Activated T-cell treated with anti-CD3 and anti-CD28 coated beads for 48 hours (primary cell): ENCODE data around the gene NTN4.
A peak's percentile ranks its signal among the peaks of the same experiment; 100 is the strongest.
"Not testable (repeated sequence)": the region's sequence is repeated elsewhere in the genome, so short reads cannot be mapped to it uniquely, and the experiment has no call there.

Experiments
- DNase-seq: peaks from one replicate; pipeline ENCODE4 v3.0.0-alpha.2; 2020; ENCODE audit warnings: low read depth

The NTN4 gene

DNA sequence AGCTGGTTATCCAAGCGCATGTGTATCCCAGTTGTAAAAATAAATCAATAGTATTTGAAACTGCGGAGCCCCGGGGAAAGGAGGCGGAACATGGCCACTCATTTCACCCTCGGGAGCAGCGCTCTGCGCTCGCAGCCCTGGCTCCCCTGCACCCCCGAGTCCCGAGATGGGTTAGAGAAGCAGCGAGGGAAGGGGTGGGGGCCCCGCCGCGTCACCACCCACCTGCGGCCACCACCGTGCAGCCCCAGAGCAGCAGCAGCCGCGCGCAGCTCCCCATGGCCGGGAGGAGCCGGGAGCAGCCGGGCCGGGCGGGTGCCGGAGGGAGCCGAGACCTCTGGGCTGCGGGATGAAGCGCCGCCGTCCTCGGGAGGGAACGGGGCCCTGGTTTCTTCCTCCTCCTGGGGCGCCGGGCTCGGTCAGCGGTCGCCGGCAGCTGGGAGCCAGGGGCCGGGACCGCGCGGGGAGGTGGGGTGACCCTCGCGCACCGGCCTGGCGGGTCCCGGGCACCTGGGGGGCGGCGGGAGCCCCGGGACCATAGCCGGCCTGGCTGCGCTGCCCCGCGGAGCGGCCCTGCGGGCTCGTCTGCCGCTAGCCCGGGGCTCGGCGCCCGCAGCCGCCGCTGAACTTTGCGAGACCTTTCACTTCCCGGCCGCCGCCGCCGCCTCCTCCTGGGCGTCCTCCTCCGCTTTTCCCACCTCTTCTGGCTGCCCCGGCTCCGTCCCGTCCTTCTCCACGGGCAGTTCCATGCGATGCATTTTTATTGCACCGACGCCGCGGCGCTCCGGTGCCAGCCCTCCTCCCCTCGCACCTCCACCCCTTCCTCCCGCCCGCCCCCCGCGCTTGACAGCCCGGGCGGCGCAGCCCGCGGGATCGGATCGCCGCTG lies at the start of gene NTN4:
Gene NTN4, minus strand, starts transcription at position 732 of the 884 bp plus-strand sequence. Its CDS starts 455 bp downstream, at position 277.
- peak; percentile 15 for DNase-seq

DNA sequence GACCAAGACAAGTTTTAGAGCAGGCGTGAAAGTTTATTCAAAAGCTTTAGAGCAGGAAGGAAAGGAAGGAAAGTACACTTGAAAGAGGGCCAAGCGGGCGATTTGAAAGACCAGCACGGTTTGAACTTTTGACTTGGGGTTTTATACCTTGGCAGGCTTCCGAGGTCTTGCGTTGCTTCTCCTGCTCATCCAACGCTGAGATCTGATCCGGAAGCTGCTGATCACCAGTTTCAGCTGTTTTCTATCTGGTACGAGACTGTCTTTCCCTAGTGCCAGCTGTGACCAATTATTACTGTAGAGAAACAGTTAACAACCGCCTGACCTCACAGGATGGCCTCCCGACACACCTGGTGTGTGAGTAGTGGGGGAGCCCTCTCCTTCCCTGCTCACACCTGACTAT lies 47.6 kb upstream of the NTN4 start:
- DNase-seq = no peak

GRCh38 chr12:95837240-95838038 lies 46.9 kb upstream of the NTN4 start:
- DNase-seq = no peak

- DNase-seq = no peak
Measured at GRCh38 chr12:95836630-95837239, 46.2 kb upstream of the NTN4 start.

DNA sequence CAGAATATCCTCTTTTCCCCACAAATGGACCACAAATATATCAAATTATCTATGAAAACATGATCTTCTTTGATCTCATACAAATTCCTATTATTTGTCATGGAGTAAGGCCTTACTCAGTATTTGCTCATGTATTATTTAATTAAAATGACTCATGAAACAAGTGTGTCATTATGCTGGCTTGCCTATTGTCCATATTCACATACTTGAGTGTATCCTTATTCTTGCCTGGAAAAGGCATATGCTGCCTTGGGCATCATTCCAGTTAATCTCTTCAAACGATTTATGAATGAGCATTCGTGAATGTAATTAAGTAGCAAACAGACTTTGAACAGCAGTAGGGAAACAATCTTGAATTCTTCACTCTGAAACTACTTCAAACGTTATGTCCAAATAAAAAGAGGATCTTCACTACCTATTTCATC lies 45.6 kb upstream of the NTN4 start:
- no peak for DNase-seq

DNA sequence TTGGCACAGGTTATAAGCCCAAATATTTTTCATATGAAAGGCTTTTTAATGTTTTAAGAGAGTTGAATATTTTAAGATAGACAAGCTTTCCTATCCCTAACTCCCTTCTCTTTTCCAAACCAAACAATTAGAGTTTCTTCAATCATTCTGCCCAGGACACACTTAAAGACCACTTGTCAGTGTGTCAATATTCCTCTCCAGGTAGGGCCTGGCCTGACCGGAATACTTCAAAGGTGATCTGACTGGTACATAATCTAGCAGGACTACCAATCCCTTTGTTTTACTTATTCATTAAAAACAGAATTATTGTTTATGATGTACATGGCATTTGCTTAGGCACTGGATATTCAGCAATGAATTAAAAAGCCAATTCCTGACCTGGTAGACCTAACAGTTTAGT lies 44.0 kb upstream of the NTN4 start:
- DNase-seq = no peak

DNA sequence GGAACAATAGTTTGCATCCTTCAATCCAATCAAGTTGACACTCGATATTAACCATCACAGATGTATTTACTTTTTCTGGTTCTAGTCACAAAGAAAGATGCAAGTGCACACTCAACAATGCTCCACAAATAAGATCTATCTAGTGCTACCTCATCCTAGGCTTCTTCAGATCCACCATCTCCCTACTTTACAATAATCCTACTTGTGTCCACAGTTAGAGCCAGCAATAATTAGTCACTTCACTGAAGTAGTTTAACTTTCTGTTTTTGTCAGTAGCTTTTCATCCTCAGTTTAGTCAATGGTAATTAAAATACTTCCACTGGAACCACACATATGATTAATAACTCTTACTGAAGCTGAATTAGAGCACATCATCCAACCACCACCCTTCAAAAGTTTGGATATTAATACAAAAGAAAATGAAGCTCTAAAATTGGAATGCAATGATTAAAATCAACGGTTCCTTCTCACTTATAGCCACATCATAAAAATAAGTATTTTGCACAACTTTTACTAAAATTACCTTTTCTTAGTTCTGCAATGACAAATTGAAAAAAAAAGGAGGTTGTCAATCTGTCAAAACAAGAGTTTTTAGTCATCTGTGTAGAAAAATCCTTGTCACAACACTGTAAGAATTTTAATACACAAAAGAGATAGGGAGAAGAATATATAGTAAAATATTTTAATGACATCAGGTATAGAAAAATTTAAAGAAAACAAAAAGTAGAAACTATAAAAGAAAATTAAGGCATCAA lies 39.9 kb upstream of the NTN4 start:
- DNase-seq = no peak

GRCh38 chr12:95829395-95829794 lies 38.8 kb upstream of the NTN4 start:
- DNase-seq = no peak

DNA sequence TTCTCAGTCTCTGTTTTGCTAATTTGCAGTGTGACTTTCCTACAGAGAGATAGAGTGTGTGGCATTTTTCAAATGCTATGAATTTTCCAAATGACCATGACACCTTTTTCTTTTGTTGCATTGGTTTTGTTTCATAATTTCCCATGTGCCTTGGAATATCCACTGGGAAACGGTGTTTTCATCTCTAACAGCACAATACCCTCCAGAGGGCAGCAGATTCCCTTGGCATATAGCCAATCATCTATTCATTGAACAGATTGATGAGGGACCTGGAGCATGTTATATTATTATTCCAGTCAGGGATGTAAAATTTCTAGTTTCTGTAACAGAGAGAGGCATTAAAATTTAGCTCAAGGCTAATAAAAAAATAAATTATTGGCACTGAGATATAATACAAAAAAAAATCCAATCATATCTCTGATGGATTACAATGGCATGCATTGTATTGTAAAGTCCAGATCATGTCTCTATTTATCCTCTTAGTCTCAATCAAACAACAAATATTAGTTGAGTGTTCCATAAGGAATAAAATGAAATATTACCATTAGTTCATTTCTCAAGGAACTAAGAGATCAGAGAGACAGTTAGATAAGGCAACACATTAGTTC lies 29.6 kb upstream of the NTN4 start:
- no peak for DNase-seq

GRCh38 chr12:95815632-95816212 lies 25.2 kb upstream of the NTN4 start:
- no peak for DNase-seq

DNA sequence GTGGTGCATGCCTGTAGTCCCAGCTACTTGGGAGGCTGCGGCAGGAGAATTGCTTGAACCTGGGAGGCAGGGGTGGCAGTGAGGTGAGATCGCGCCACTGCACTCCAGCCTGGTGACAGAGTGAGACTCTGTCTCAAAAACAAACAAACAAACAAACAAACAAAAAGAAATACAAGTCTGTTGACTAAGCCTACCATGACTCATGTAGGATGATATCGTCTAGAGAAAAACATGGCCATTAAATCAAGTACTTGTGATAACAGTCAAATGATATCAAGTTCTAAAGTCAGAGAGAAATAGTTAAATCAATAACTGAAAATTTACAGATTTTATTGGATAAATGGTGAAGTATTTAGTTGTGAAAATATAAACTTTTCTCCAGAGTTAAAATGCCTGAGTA lies 21.6 kb upstream of the NTN4 start:
- DNase-seq = not testable (repeated sequence)

GRCh38 chr12:95810411-95810810 lies 19.8 kb upstream of the NTN4 start:
- no peak for DNase-seq

- DNase-seq = no peak
Measured at GRCh38 chr12:95809000-95809680, 18.6 kb upstream of the NTN4 start.

GRCh38 chr12:95808146-95808545 lies 17.6 kb upstream of the NTN4 start:
- no peak for DNase-seq

DNA sequence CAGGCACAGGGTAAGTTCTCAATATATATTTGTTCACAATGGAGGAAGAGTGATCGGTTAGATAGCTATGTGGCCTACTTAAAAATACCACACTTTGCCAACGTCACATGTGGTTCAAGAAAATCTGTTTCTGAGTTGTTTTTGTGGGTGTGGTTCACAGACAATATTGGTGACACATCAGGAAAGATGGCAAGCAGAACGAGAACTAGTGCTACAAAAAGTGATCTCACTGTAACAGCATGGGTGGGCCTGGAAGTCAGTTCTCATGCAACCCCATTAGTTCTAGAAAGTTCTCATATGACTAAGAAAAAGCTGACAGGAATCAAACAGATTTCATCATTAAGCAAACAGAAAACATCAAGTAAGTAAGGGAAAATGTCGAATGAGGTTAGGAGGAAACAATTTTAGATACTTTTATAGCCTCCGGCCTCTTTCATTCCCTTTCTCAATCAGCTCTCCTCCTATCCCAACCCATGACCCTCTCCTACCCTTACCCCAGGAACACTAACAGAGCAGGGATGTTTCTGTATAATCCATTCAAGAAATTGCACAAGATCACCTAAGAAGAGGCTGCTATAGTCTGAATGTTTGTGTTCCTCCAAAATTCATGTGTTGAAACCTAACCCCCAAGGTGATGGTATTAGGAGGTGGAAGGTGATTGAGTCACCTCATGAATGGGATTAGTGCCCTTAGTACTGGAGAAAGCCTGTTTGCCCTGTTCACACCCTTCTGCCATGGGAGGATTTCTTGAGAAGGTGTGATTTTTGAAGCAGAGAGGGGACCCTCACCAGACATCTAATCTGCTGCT lies 15.5 kb upstream of the NTN4 start:
- no peak for DNase-seq

- no peak for DNase-seq
Measured at GRCh38 chr12:95804291-95804690, 13.7 kb upstream of the NTN4 start.

DNA sequence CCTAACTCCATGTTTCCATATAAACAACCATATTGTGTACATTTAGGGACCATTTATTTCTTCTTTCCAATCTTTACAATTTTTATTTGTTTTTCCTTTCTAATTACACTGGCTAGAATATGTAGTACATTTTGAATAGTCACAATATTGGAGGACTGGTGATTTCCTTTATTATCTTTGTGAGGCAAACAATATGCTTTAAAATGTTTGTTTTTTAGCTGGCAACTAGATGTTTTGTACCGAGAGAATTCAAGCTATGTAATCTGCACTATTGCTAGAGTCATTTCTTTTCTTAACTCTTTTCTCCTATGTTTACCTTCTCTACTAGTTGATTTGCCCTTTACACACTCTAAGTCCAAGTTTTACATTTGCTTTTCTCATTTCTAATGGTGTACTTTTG lies 13.3 kb upstream of the NTN4 start:
- no peak for DNase-seq

GRCh38 chr12:95802482-95803270 lies 12.1 kb upstream of the NTN4 start:
- no peak for DNase-seq

GRCh38 chr12:95796982-95797289 lies 6.4 kb upstream of the NTN4 start:
- no peak for DNase-seq
